ENCODE results near the gene PRM3. TPM values are rescaled to one million over a fixed set of nuclear protein-coding genes. Genes with fewer than 3 reads are reported as not detected.

PRM3 gene
- total RNA-seq, 2 experiments from 2014 or later, result not detected

DNA sequence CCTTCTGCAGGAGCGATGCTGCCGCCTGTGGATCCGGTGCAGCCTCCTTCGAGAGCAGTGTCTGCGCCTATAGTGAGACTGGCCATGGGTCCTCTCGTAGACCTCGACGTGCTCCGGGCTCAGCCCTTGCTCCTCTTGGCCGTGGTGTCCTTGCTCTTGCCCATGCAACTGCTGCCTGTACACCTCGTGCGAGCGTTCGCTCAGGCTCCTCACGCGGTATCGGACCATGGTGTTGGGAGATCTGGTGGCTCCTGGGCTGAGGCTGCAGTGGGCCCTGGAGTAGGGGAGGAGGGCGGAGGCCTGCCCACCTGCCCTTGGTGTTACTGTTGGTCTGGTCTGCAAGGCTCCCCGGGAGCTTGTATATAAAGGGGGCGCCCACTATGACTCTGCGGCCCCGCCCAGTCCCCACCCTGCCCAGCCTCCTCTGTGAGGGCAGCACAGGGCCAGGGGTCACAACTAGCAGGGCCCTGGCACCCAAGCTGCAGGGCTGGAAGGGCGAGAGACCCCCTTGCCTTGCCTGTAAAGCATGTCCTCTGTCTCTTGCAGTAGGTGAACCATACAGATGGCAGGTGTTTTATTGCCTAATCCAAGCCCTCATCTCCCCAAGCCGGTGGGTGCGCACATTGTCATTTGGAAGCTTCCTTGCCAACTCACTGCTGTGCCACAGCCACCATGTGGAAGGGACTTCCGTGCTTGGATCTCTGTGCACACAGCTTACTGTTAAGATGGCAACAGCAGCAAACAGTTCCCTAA is 2.9 kb upstream of the PRM3 start, which contains the start of gene PRM2:
PRM2 (minus strand) TSS at position 338 of the 753 bp plus-strand sequence; CDS start at position 228, 110 bp downstream.
- Histone ChIP-seq H3K9me3 (ENCODE audit: low read length) (no peaks in the 10 kb centered on the region), H3K4me2 (ENCODE audit: low read length) (no peak within 1 kb of the TSS), H3K36me3 (ENCODE audit: insufficient read depth, low read length) (no peaks in the 10 kb centered on the region), H2AFZ (ENCODE audit: low read length) (no peak within 1 kb of the TSS), H3K4me3 (ENCODE audit: low read depth, low read length, poor library complexity, severe bottlenecking) (no peak within 1 kb of the TSS), H3K4me1 (ENCODE audit: insufficient read depth, low read length, poor library complexity, severe bottlenecking) (peaks cover 12% of the 10 kb centered on the region), H3K9me2 (ENCODE audit: insufficient read depth, low read length) (no peaks in the 10 kb centered on the region), H3K27ac (ENCODE audit: low read depth, low read length, poor library complexity, severe bottlenecking) (no peak within 1 kb of the TSS), H3K79me2 (ENCODE audit: insufficient read depth, low read depth, low read length) (no peaks in the 10 kb centered on the region), H4K20me1 (ENCODE audit: insufficient read depth, low read length) (no peaks in the 10 kb centered on the region)
- ChIA-PET CTCF (ENCODE audit: unreplicated experiment) (no interaction called here), POLR2A (no interaction called here)
- intact Hi-C loops (cut with micrococcal nuclease; ENCODE audit: unreplicated experiment), result no loop called here
- no TSS peak for BruUV-seq (replicated peaks)
- DNase-seq (ENCODE audit: low spot score), result no peak
- no peak for TF ChIP-seq CTCF (conservative IDR thresholded peaks at IDR 0.05; ENCODE audit: low read length)
- TF ChIP-seq EZH2phosphoT487 (IDR thresholded peaks at IDR 0.05; ENCODE audit: borderline replicate concordance, low read depth, low read length), result no peak

GRCh38 chr16:11274964-11275363 is 1.5 kb upstream of the PRM3 start:
- POLR2A ChIA-PET, result no interaction called here
- no peaks in the 10 kb centered on the region for H3K36me3 ChIP-seq (ENCODE audit: insufficient read depth, low read length)
- H3K27ac ChIP-seq (ENCODE audit: low read depth, low read length, poor library complexity, severe bottlenecking), result no peak overlapping the region
- no TSS peak for BruUV-seq (replicated peaks)
- H3K9me3 ChIP-seq (ENCODE audit: low read length), result no peaks in the 10 kb centered on the region
- no peaks in the 10 kb centered on the region for H4K20me1 ChIP-seq (ENCODE audit: insufficient read depth, low read length)
- TF ChIP-seq CTCF (conservative IDR thresholded peaks at IDR 0.05; ENCODE audit: low read length), result no peak
- no peak for TF ChIP-seq EZH2phosphoT487 (IDR thresholded peaks at IDR 0.05; ENCODE audit: borderline replicate concordance, low read depth, low read length)
- CTCF ChIA-PET (ENCODE audit: unreplicated experiment), result no interaction called here
- H3K79me2 ChIP-seq (ENCODE audit: insufficient read depth, low read depth, low read length), result no peaks in the 10 kb centered on the region
- H3K4me2 ChIP-seq (ENCODE audit: low read length), result no peak overlapping the region
- peaks cover 12% of the 10 kb centered on the region for H3K4me1 ChIP-seq (ENCODE audit: insufficient read depth, low read length, poor library complexity, severe bottlenecking)
- H3K4me3 ChIP-seq (ENCODE audit: low read depth, low read length, poor library complexity, severe bottlenecking), result no peak overlapping the region
- no peak overlapping the region for H2AFZ ChIP-seq (ENCODE audit: low read length)
- intact Hi-C loops (cut with micrococcal nuclease; ENCODE audit: unreplicated experiment), result no loop called here
- no peaks in the 10 kb centered on the region for H3K9me2 ChIP-seq (ENCODE audit: insufficient read depth, low read length)
- no peak for DNase-seq (ENCODE audit: low spot score)

GRCh38 chr16:11273721-11274324 is 394 bp upstream of the PRM3 start:
- no peak for DNase-seq (ENCODE audit: low spot score)
- POLR2A ChIA-PET, result interaction anchor here (1.3 kb wide), 1 partner anchor 10 kb away, joined by 3 read pairs; no protein-coding TSS in a partner anchor
- Histone ChIP-seq H4K20me1 (ENCODE audit: insufficient read depth, low read length) (no peaks in the 10 kb centered on the region), H3K36me3 (ENCODE audit: insufficient read depth, low read length) (no peaks in the 10 kb centered on the region), H3K9me2 (ENCODE audit: insufficient read depth, low read length) (no peaks in the 10 kb centered on the region), H3K4me2 (ENCODE audit: low read length) (no peak overlapping the region), H2AFZ (ENCODE audit: low read length) (no peak overlapping the region), H3K4me1 (ENCODE audit: insufficient read depth, low read length, poor library complexity, severe bottlenecking) (peaks cover 2% of the 10 kb centered on the region), H3K27ac (ENCODE audit: low read depth, low read length, poor library complexity, severe bottlenecking) (no peak overlapping the region), H3K4me3 (ENCODE audit: low read depth, low read length, poor library complexity, severe bottlenecking) (no peak overlapping the region), H3K79me2 (ENCODE audit: insufficient read depth, low read depth, low read length) (no peaks in the 10 kb centered on the region), H3K9me3 (ENCODE audit: low read length) (no peaks in the 10 kb centered on the region)
- TF ChIP-seq EZH2phosphoT487 (IDR thresholded peaks at IDR 0.05; ENCODE audit: borderline replicate concordance, low read depth, low read length) (no peak), CTCF (conservative IDR thresholded peaks at IDR 0.05; ENCODE audit: low read length) (no peak)
- CTCF ChIA-PET (ENCODE audit: unreplicated experiment), result no interaction called here
- intact Hi-C loops (cut with micrococcal nuclease; ENCODE audit: unreplicated experiment), result no loop called here
- no TSS peak for BruUV-seq (replicated peaks)
